Stimulated activated CD8-positive, alpha-beta memory T cell treated with anti-CD3 and anti-CD28 coated beads, Interleukin-12 subunit alpha, Interleukin-12 subunit beta, amount 100 ng/mL, for 24 hours (primary cell): ENCODE results near the gene SAPCD2.
"Not testable (repeated sequence)": the region's sequence is repeated elsewhere in the genome, so short reads cannot be mapped to it uniquely, and the experiment has no call there.

ENCODE experiments used
- DNase-seq: peaks from one replicate; pipeline ENCODE4 v3.0.0-alpha.2; 2020; ENCODE audit errors: extremely low read depth

Gene SAPCD2

GRCh38 chr9:137070201-137070905 is at the start of gene SAPCD2:
TSS of gene SAPCD2 (minus strand) at chr9:137070557. CDS start at chr9:137070460, 97 bp downstream.
- DNase-seq = no peak

GRCh38 chr9:137118092-137118603 is 47.8 kb upstream of the SAPCD2 start:
- not testable (repeated sequence) for DNase-seq

GRCh38 chr9:137117269-137117731 is 46.9 kb upstream of the SAPCD2 start:
- DNase-seq = no peak

- no peak for DNase-seq
Measured at GRCh38 chr9:137116728-137117127, 46.4 kb upstream of the SAPCD2 start.

- DNase-seq = no peak
Measured at GRCh38 chr9:137116027-137116507, 45.7 kb upstream of the SAPCD2 start.

GRCh38 chr9:137115394-137116026 is 45.2 kb upstream of the SAPCD2 start:
- DNase-seq = no peak

- peak; percentile 62 for DNase-seq
Measured at GRCh38 chr9:137114613-137115393, 44.4 kb upstream of the SAPCD2 start, which contains the start of gene DPP7. TSS of gene DPP7 (minus strand) at chr9:137114733. CDS start at chr9:137114713, 20 bp downstream.

GRCh38 chr9:137114220-137114612 is 43.9 kb upstream of the SAPCD2 start:
- no peak for DNase-seq

GRCh38 chr9:137113385-137114159 is 43.2 kb upstream of the SAPCD2 start:
- DNase-seq = no peak

GRCh38 chr9:137112564-137113384 is 42.4 kb upstream of the SAPCD2 start:
- no peak for DNase-seq

- no peak for DNase-seq
Measured at GRCh38 chr9:137111788-137112563, 41.6 kb upstream of the SAPCD2 start.

- DNase-seq = no peak
Measured at GRCh38 chr9:137110911-137111787, 40.8 kb upstream of the SAPCD2 start.

GRCh38 chr9:137110147-137110910 is 40.0 kb upstream of the SAPCD2 start:
- no peak for DNase-seq

- DNase-seq = no peak
Measured at GRCh38 chr9:137109250-137110146, 39.1 kb upstream of the SAPCD2 start.

- no peak for DNase-seq
Measured at GRCh38 chr9:137108608-137109249, 38.4 kb upstream of the SAPCD2 start.

GRCh38 chr9:137107982-137108381 is 37.6 kb upstream of the SAPCD2 start:
- no peak for DNase-seq
